A549 (cell line): ENCODE results near the gene BBS4. TPM values are rescaled to one million over a fixed set of nuclear protein-coding genes. Genes with fewer than 3 reads are reported as not detected.

Experiments
- ATAC-seq, 2 experiments: fragments of 200-7000 bp in 1 of 2; fragments of >200 bp in 1 of 2; cut with Nextera tagmentation in 1 of 2; cut with Tn5 transposase in 1 of 2; 3 replicates each; pipeline versions ENCODE4 v1.8.0 to v1.9.1; 2018 to 2020; ENCODE audit warnings: mild to moderate bottlenecking in 1 of 2, moderate library complexity in 1 of 2
- CTCF ChIA-PET: fragments of 300-600 bp; sonication (Branson Sonifier 250); formaldehyde crosslinking; extraction: SDS; loops from one replicate; lab custom pipeline; 2021; ENCODE audit warnings: antibody characterized with exemption, inconsistent platforms; lab: Yijun Ruan, JAX
- POLR2A ChIA-PET: fragments of 350-600 bp; formaldehyde crosslinking; extraction: SDS; loops from one replicate; lab custom pipeline; 2021; ENCODE audit warnings: antibody characterized with exemption, inconsistent platforms; lab: Yijun Ruan, JAX
- DNase-seq, 2 experiments: peaks; one replicate each; pipeline versions ENCODE4 v3.0.0 to v3.0.0-alpha.2; 2011 to 2016; ENCODE audit warnings: low read depth in 1 of 2, low spot score in 1 of 2
- FAIRE-seq: peaks from 2 replicates; lab custom pipeline; 2011; peaks lifted over from hg19 to GRCh38; lab: Jason Lieb, UNC
- H3K27ac ChIP-seq, 2 experiments: fragments of >200 bp; sonication (Bioruptor Twin); formaldehyde crosslinking; 3 replicates each; pipeline ENCODE4 v1.5.1; 2016 to 2017
- H3K4me1 ChIP-seq: fragments of >200 bp; sonication (Bioruptor Twin); formaldehyde crosslinking; 3 replicates; pipeline ENCODE4 v1.6.1; 2016
- H3K4me2 ChIP-seq: fragments of >200 bp; sonication (Bioruptor Twin); formaldehyde crosslinking; 3 replicates; pipeline ENCODE4 v1.6.1; 2016
- H3K4me3 ChIP-seq: fragments of >200 bp; sonication (Bioruptor Twin); formaldehyde crosslinking; 3 replicates; pipeline ENCODE4 v1.5.1; 2016
- H3K9me3 ChIP-seq: fragments of >200 bp; sonication (Bioruptor Twin); formaldehyde crosslinking; 3 replicates; pipeline ENCODE4 v1.6.1; 2016
- BCL3 ChIP-seq: fragments of >200 bp; sonication (Bioruptor Twin); formaldehyde crosslinking; IDR thresholded peaks from 3 replicates; pipeline ENCODE4 v1.6.1; 2016
- BHLHE40 ChIP-seq: IDR thresholded peaks from 2 replicates; pipeline ENCODE4 v1.6.1; 2012; ENCODE audit warnings: low read depth, low read length, inconsistent platforms
- CEBPB ChIP-seq, 2 experiments: fragments of >200 bp in 1 of 2; sonication (Bioruptor Twin) in 1 of 2; formaldehyde crosslinking in 1 of 2; IDR thresholded peaks; 2 replicates each; pipeline ENCODE4 v1.6.1; 2012 to 2016
- CHD4 ChIP-seq: fragments of 200-600 bp; sonication (generic); IDR thresholded peaks from 2 replicates; pipeline ENCODE4 v1.6.1; 2016; ENCODE audit warnings: antibody characterized with exemption, mild to moderate bottlenecking, borderline replicate concordance
- CTCF ChIP-seq: fragments of >200 bp; sonication (Bioruptor Twin); formaldehyde crosslinking; IDR thresholded peaks from 3 replicates; pipeline ENCODE4 v1.5.1; 2016
- EHMT2 ChIP-seq: fragments of 200-600 bp; sonication (generic); IDR thresholded peaks from 2 replicates; pipeline ENCODE4 v1.6.1; 2016; ENCODE audit warnings: antibody characterized with exemption, low read depth, mild to moderate bottlenecking, moderate library complexity
- FOSL2 ChIP-seq, 2 experiments: fragments of 450-650 bp in 1 of 2; fragments of >200 bp in 1 of 2; sonication (Bioruptor Twin) in 1 of 2; formaldehyde crosslinking; IDR thresholded peaks; 2 replicates each; pipeline versions ENCODE4 v1.5.0 to v1.6.1; 2016 to 2020; ENCODE audit warnings: mild to moderate bottlenecking in 1 of 2, moderate library complexity in 1 of 2
- HDAC2 ChIP-seq: fragments of 200-600 bp; sonication (generic); IDR thresholded peaks from 2 replicates; pipeline ENCODE4 v1.6.1; 2016
- HEYL ChIP-seq: fragments of 250-450 bp; sonication (Bioruptor Pico); IDR thresholded peaks from 2 replicates; pipeline ENCODE4 v1.8.0; 2021; ENCODE audit warnings: mild to moderate bottlenecking, moderate library complexity
- HMGXB4 ChIP-seq: fragments of 250-450 bp; sonication (Bioruptor Pico); IDR thresholded peaks from 2 replicates; pipeline ENCODE4 v1.5.0; 2021; ENCODE audit warnings: mild to moderate bottlenecking, moderate library complexity, borderline replicate concordance
- JUNB ChIP-seq: fragments of >200 bp; sonication (Bioruptor Twin); formaldehyde crosslinking; IDR thresholded peaks from 2 replicates; pipeline ENCODE4 v1.6.1; 2016
- KDM1A ChIP-seq: fragments of 200-600 bp; sonication (generic); IDR thresholded peaks from 2 replicates; pipeline ENCODE4 v1.6.1; 2016; ENCODE audit warnings: low read depth, mild to moderate bottlenecking
- KDM5A ChIP-seq: fragments of 200-600 bp; sonication (generic); IDR thresholded peaks from 2 replicates; pipeline ENCODE4 v1.6.1; 2016; ENCODE audit warnings: antibody characterized with exemption, mild to moderate bottlenecking
- MAX ChIP-seq: IDR thresholded peaks from 2 replicates; pipeline ENCODE4 v1.6.1; 2012
- MAZ ChIP-seq: fragments of 150-350 bp; IDR thresholded peaks from 2 replicates; pipeline ENCODE4 v1.6.1; 2014; ENCODE audit warnings: antibody characterized with exemption, low read depth, low read length, borderline replicate concordance
- MYC ChIP-seq: IDR thresholded peaks from 2 replicates; pipeline ENCODE4 v1.6.1; 2012; ENCODE audit warnings: mild to moderate bottlenecking, inconsistent platforms, low read length, improper control_type of control experiment, borderline replicate concordance
- NFE2L2 ChIP-seq: fragments of 150-350 bp; conservative IDR thresholded peaks from 2 replicates; pipeline ENCODE4 v1.6.1; 2014; ENCODE audit warnings: low read length
- NPAS2 ChIP-seq: fragments of 250-450 bp; sonication (Bioruptor Pico); IDR thresholded peaks from 2 replicates; pipeline ENCODE4 v1.8.0; 2022; ENCODE audit warnings: mild to moderate bottlenecking, moderate library complexity, borderline replicate concordance
- NR3C1 ChIP-seq: fragments of >200 bp; sonication (Bioruptor Twin); formaldehyde crosslinking; IDR thresholded peaks from 3 replicates; pipeline ENCODE4 v1.6.1; 2017
- PBX3 ChIP-seq: IDR thresholded peaks from 2 replicates; pipeline ENCODE4 v1.6.1; 2012
- PHF8 ChIP-seq: fragments of 200-600 bp; sonication (generic); IDR thresholded peaks from 2 replicates; pipeline ENCODE4 v1.6.1; 2016; ENCODE audit warnings: low read depth, mild to moderate bottlenecking, antibody characterized with exemption, moderate library complexity, borderline replicate concordance
- POLR2A ChIP-seq: IDR thresholded peaks from 2 replicates; pipeline ENCODE4 v1.6.1; 2012; ENCODE audit warnings: mild to moderate bottlenecking, low read length
- RAD21 ChIP-seq, 2 experiments: fragments of >200 bp in 1 of 2; sonication (Bioruptor Twin) in 1 of 2; formaldehyde crosslinking in 1 of 2; IDR thresholded peaks in 1 of 2; conservative IDR thresholded peaks in 1 of 2; 2 replicates in 1 of 2; 3 replicates in 1 of 2; pipeline ENCODE4 v1.6.1; 2012 to 2018; ENCODE audit warnings: inconsistent platforms in 1 of 2
- RFX5 ChIP-seq: fragments of 450-650 bp; IDR thresholded peaks from 2 replicates; pipeline ENCODE4 v1.7.1; 2014; ENCODE audit warnings: antibody characterized with exemption, mild to moderate bottlenecking, moderate library complexity
- RNF2 ChIP-seq: fragments of 200-600 bp; sonication (generic); IDR thresholded peaks from 2 replicates; pipeline ENCODE4 v1.6.1; 2016; ENCODE audit warnings: low read depth, mild to moderate bottlenecking, antibody characterized with exemption, moderate library complexity, borderline replicate concordance
- SREBF2 ChIP-seq: fragments of 450-650 bp; IDR thresholded peaks from 2 replicates; pipeline ENCODE4 v1.6.1; 2014; ENCODE audit warnings: mild to moderate bottlenecking, moderate library complexity
- TP53 ChIP-seq: fragments of 250-450 bp; sonication (Bioruptor Pico); IDR thresholded peaks from 2 replicates; pipeline ENCODE4 v1.5.0; 2021; ENCODE audit warnings: mild to moderate bottlenecking, moderate library complexity
- USF2 ChIP-seq: fragments of 450-650 bp; IDR thresholded peaks from 2 replicates; pipeline ENCODE4 v1.6.1; 2014; ENCODE audit warnings: antibody characterized with exemption
- ZC3H11A ChIP-seq: fragments of 450-650 bp; IDR thresholded peaks from 2 replicates; pipeline ENCODE4 v1.6.1; 2014; ENCODE audit warnings: antibody characterized with exemption, mild to moderate bottlenecking
- ZFP36 ChIP-seq: fragments of 450-650 bp; IDR thresholded peaks from 2 replicates; pipeline ENCODE4 v1.6.1; 2014; ENCODE audit warnings: borderline replicate concordance; ENCODE audit not compliant: partially characterized antibody
- WGBS: methylation state at CpG from one replicate; pipeline ENCODE4 v1.1.6; 2017; ENCODE audit errors: missing lambda C conversion rate; 5-methylcytosine and 5-hydroxymethylcytosine counted together
- polyA plus RNA-seq, 4 experiments: library from polyadenylated mRNA; depleted of rRNA in 3 of 4; stranded (reverse); fragments of >200 nt; fragmentation: RNase III in 1 of 4; extraction: RNeasy Plus Mini Kit Qiagen cat#74134 plus additional on column Dnase treatment in 1 of 4; gene quantifications; 2 replicates in 3 of 4; 3 replicates in 1 of 4; pipeline ENCODE4 v1.2.3, GENCODE V29; 2011 to 2017

BBS4 gene
- polyA plus RNA-seq, 2 of the 4 experiments (the other 2 are of a cell fraction), result 22.6 to 40.4 TPM

- Histone ChIP-seq H3K4me3 (no peak overlapping the region), H3K9me3 (no peaks in the 10 kb centered on the region), H3K27ac (no peak overlapping the region), H3K4me2 (no peak overlapping the region), H3K4me1 (peaks cover 8% of the 10 kb centered on the region; the same call in 1 of the 3 replicates)
- FAIRE-seq (no peak), ATAC-seq (no peak), DNase-seq (no peak)
- ChIA-PET CTCF (interaction anchor here (0.8 to 1.9 kb wide), 4 partner anchors 9 to 18 kb away, joined by 3 to 8 read pairs (median 4); no protein-coding TSS in a partner anchor), POLR2A (interaction anchor here (1.2 kb wide), 1 partner anchor 215 kb away, joined by 4 read pairs; the partner anchor contains the start of gene ARIH1)
- TF ChIP-seq FOSL2 (IDR thresholded peaks at IDR 0.05) (no peak), FOSL2 (CRISPR knock-in tag; IDR thresholded peaks at IDR 0.05) (no peak), BCL3 (no peak), HDAC2 (0 out of 2 replicates have a peak, but pooled peaks have one; percentile 54), CEBPB (IDR thresholded peaks at IDR 0.05) (no peak), MAX (no peak), POLR2A (no peak), KDM1A (peak; percentile 73; the same call in 1 of the 2 replicates), NPAS2 (CRISPR knock-in tag) (no peak), PHF8 (no peak), KDM5A (no peak), TP53 (CRISPR knock-in tag) (no peak), RAD21 (conservative IDR thresholded peaks at IDR 0.05 in 1 of 2, IDR thresholded peaks at IDR 0.05 in 1 of 2) (no peak), CHD4 (0 out of 2 replicates have a peak, but pooled peaks have one; percentile 38), ZC3H11A (no peak), JUNB (no peak), MAZ (no peak), MYC (no peak)
- 94% methylated on average over 5 of the region's 5 CpGs for WGBS
Observed at GRCh38 chr15:72688697-72689096, 2.7 kb downstream of the BBS4 start.

GRCh38 chr15:72690938-72691337 lies 4.9 kb downstream of the BBS4 start:
- no peak overlapping the region for H3K4me3 ChIP-seq
- CTCF ChIA-PET, result interaction anchor here (0.7 kb wide), 1 partner anchor 553 kb away, joined by 3 read pairs; no protein-coding TSS in a partner anchor
- POLR2A ChIA-PET, result no interaction called here
- FAIRE-seq (no peak), DNase-seq (no peak), ATAC-seq (no peak)
- WGBS, result 90% methylated on average over 5 of the region's 5 CpGs
- H3K4me1 ChIP-seq, result 0 out of 3 replicates have a peak, but pooled peaks cover 4% of the 10 kb centered on the region
- no peak overlapping the region for H3K27ac ChIP-seq
- no peak overlapping the region for H3K4me2 ChIP-seq
- TF ChIP-seq HMGXB4 (CRISPR knock-in tag), result no peak
- no peak for TF ChIP-seq CTCF
- no peak for TF ChIP-seq JUNB
- no peak for TF ChIP-seq BHLHE40
- TF ChIP-seq PBX3, result no peak
- TF ChIP-seq FOSL2 (IDR thresholded peaks at IDR 0.05), result no peak
- no peak for TF ChIP-seq FOSL2 (CRISPR knock-in tag; IDR thresholded peaks at IDR 0.05)
- no peak for TF ChIP-seq HEYL (CRISPR knock-in tag)
- TF ChIP-seq MAZ, result no peak
- TF ChIP-seq NFE2L2, result no peak
- TF ChIP-seq NR3C1, result no peak
- no peak for TF ChIP-seq EHMT2
- no peak for TF ChIP-seq RNF2
- TF ChIP-seq PHF8, result no peak
- no peak for TF ChIP-seq SREBF2
- TF ChIP-seq RFX5, result no peak
- TF ChIP-seq USF2, result no peak
- no peak for TF ChIP-seq ZFP36
- TF ChIP-seq TP53 (CRISPR knock-in tag), result no peak
- TF ChIP-seq MYC, result no peak
- TF ChIP-seq, all 56 proteins: peak for 0
- no peaks in the 10 kb centered on the region for H3K9me3 ChIP-seq
